Sigmoid colon (tissue), 7 donors: Measurements from ENCODE around the gene CRB2. TPM values are rescaled to one million over a fixed set of nuclear protein-coding genes. Genes with fewer than 3 reads are reported as not detected.

ENCODE experiments used
- DNase-seq: peaks from one replicate; pipeline ENCODE4 v3.0.0-alpha.2; 2019
- H3K27ac ChIP-seq, 4 donors: fragments of 200-600 bp; sonication (generic); one replicate each; pipeline ENCODE4 v1.5.1; 2016 to 2019; ENCODE audit warnings: mild to moderate bottlenecking in 1 of 4
- H3K27me3 ChIP-seq, 3 donors: fragments of 200-600 bp; sonication (generic); one replicate each; pipeline ENCODE4 v1.5.1; 2019; ENCODE audit warnings: mild to moderate bottlenecking in 1 of 3
- H3K36me3 ChIP-seq, 4 donors: fragments of 200-600 bp; sonication (generic); one replicate each; pipeline ENCODE4 v1.5.1; 2016 to 2019
- H3K4me1 ChIP-seq, 4 donors: fragments of 200-600 bp; sonication (generic); one replicate each; pipeline ENCODE4 v1.5.1; 2017 to 2019
- H3K4me3 ChIP-seq, 4 donors: fragments of 200-600 bp; sonication (generic); one replicate each; pipeline ENCODE4 v1.5.1; 2017 to 2019; ENCODE audit warnings: mild to moderate bottlenecking in 2 of 4, moderate library complexity in 1 of 4
- H3K9me3 ChIP-seq, 4 donors: fragments of 200-600 bp in 3 of 4; sonication (generic) in 3 of 4; one replicate each; pipeline versions ENCODE4 v1.5.1 to v1.6.1; 2013 to 2019
- EP300 ChIP-seq, 4 donors: sonication (generic); formaldehyde crosslinking; IDR thresholded peaks; one replicate each; pipeline ENCODE4 v1.6.1; 2017; ENCODE audit warnings: antibody characterized with exemption in 4 of 4
- POLR2A ChIP-seq, 2 donors: fragments of 450-650 bp; IDR thresholded peaks; one replicate each; pipeline ENCODE4 v1.6.1; 2016; ENCODE audit warnings: antibody characterized with exemption in 2 of 2, mild to moderate bottlenecking in 2 of 2, moderate library complexity in 2 of 2
- POLR2AphosphoS5 ChIP-seq, 4 donors: sonication (generic); formaldehyde crosslinking; IDR thresholded peaks; one replicate each; pipeline ENCODE4 v1.6.1; 2017; ENCODE audit warnings: antibody characterized with exemption in 4 of 4
- WGBS, 2 donors: extraction: QIAGEN DNeasy Blood & Tissue Kit; methylation state at CpG; one replicate each; pipeline ENCODE4 v1.1.7; 2013; 5-methylcytosine and 5-hydroxymethylcytosine counted together
- intact Hi-C: fragments of 100-400 bp; cut with DNase I; formaldehyde crosslinking; loops from one replicate; pipeline ENCODE4 v1.15.1; 2023
- polyA plus RNA-seq, 3 donors: library from polyadenylated mRNA; stranded (reverse); fragments of 200-250 nt; gene quantifications; one replicate each; pipeline ENCODE4 v1.2.3, GENCODE V29; 2013
- total RNA-seq, 4 donors: library from RNA; depleted of rRNA; stranded (reverse); fragments of >200 nt; gene quantifications; one replicate each; pipeline ENCODE4 v1.1.0, GENCODE V29; 2016
- TF ChIP-seq, protein P1 (sequence below), 4 experiments: fragments of 450-650 bp in 3 of 4; fragments of 200-600 bp in 1 of 4; IDR thresholded peaks; one replicate each; pipeline ENCODE4 v1.5.1; 2016 to 2019; ENCODE audit warnings: antibody characterized with exemption in 4 of 4, mild to moderate bottlenecking in 3 of 4, moderate library complexity in 2 of 4
- donor health status: healthy with polysubstance abuse.
- donor health status: Bipolar disorder and iron deficiency.
- donor health status: healthy.

The CRB2 gene
- total and polyA plus RNA-seq, 7 donors, result 0.14 to 0.79 (median 0.40) TPM; not detected in 3

- TF ChIP-seq POLR2A (IDR thresholded peaks at IDR 0.05) (no peak), EP300 (IDR thresholded peaks at IDR 0.05) (no peak), POLR2AphosphoS5 (IDR thresholded peaks at IDR 0.05) (no peak)
- TF ChIP-seq, protein P1, sequence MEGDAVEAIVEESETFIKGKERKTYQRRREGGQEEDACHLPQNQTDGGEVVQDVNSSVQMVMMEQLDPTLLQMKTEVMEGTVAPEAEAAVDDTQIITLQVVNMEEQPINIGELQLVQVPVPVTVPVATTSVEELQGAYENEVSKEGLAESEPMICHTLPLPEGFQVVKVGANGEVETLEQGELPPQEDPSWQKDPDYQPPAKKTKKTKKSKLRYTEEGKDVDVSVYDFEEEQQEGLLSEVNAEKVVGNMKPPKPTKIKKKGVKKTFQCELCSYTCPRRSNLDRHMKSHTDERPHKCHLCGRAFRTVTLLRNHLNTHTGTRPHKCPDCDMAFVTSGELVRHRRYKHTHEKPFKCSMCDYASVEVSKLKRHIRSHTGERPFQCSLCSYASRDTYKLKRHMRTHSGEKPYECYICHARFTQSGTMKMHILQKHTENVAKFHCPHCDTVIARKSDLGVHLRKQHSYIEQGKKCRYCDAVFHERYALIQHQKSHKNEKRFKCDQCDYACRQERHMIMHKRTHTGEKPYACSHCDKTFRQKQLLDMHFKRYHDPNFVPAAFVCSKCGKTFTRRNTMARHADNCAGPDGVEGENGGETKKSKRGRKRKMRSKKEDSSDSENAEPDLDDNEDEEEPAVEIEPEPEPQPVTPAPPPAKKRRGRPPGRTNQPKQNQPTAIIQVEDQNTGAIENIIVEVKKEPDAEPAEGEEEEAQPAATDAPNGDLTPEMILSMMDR (IDR thresholded peaks at IDR 0.05), result no peak
- intact Hi-C loops, result no loop called here
- H3K27me3 ChIP-seq, result no peaks in the 10 kb centered on the region
- H3K36me3 ChIP-seq, result peaks cover 0 to 31% (median 0%) of the 10 kb centered on the region in 4 donors
- no peak overlapping the region for H3K27ac ChIP-seq
- 96% methylated on average over 10 of the region's 10 CpGs for WGBS, 2 donors
- peak; percentile 40 for DNase-seq
- no peaks in the 10 kb centered on the region for H3K4me1 ChIP-seq
- no peak overlapping the region for H3K4me3 ChIP-seq
- H3K9me3 ChIP-seq, result no peaks in the 10 kb centered on the region
Observed at GRCh38 chr9:123418506-123418905, 62.5 kb downstream of the CRB2 start.

DNA sequence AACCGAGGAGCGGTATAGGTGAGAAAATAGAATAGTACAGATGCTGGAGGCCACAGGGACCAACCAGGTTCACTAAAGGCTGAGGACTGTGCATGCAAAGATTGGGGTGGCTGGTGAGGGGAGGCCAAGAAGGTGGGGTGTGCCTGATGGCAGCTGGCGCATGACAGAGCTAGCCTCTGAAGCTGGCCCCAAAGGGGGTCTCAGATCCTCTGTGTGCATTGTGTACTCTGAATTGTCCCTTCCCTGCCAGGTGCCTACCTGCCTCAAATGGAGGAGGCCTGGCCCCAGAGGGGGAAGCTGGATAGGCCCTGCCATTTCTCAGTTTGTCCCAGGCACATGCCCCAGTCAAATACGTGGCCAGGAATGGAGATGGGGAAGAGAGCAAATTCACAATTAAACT lies 63.1 kb downstream of the CRB2 start:
- 95 to 96% methylated on average over 4 of the region's 4 CpGs for WGBS, 2 donors
- H3K9me3 ChIP-seq, result no peaks in the 10 kb centered on the region
- H3K27me3 ChIP-seq, result no peaks in the 10 kb centered on the region
- peak; percentile 39 for DNase-seq
- no peaks in the 10 kb centered on the region for H3K4me1 ChIP-seq
- H3K4me3 ChIP-seq, result no peak overlapping the region
- H3K36me3 ChIP-seq, result peaks cover 0 to 36% (median 0%) of the 10 kb centered on the region in 4 donors
- no peak overlapping the region for H3K27ac ChIP-seq
- intact Hi-C loops, result no loop called here
- TF ChIP-seq EP300 (IDR thresholded peaks at IDR 0.05) (no peak), POLR2AphosphoS5 (IDR thresholded peaks at IDR 0.05) (no peak), POLR2A (IDR thresholded peaks at IDR 0.05) (no peak)
- TF ChIP-seq, protein P1 (IDR thresholded peaks at IDR 0.05), result no peak

DNA sequence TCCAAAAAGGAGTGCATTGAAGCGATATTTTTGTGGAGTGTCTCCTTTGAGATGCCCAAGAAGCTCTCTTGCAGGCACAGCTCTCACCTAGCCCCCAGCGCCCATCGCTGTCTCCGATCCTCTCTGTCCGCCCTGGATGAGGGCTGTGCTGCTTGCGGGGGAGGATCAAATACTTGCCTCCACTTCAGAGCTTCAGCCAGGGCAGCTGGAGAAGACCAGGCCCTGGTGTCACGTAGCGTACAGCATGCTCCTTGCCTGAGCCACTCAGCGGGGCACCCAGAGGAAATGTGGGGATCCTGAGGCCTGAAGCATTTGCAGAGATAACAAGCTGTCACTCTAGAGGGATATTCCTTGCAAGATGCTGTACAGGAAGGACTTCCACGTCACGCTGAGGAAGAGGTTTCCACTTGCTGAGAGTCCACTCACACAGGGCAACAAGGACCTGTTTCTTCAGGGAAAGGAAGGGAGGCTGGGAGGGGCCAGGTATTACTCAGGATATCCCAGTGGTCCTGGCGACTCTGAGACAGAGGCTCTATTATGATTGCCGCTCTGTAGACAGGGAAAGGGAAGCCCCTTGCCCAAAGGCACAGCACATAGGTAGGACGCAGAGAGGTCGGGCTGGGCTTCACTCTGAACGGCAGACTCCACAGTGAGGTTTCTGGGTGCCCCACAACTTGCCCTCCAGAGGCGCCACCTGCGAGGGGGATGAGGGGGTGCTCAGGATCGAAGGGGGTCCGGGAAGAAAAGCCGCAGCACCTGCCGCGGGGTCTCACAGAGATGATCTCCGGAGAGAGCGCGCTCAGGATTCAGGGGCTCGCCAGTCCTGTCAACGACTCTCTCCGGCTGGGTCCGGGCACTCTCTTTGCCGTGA lies 64.0 kb downstream of the CRB2 start:
- intact Hi-C loops, result no loop called here
- H3K9me3 ChIP-seq, result no peaks in the 10 kb centered on the region
- WGBS, 2 donors, result 89 to 93% methylated on average over 31 of the region's 31 CpGs

GRCh38 chr9:123420592-123421111 lies 64.7 kb downstream of the CRB2 start:
- no peak overlapping the region for H3K4me3 ChIP-seq
- intact Hi-C loops, result no loop called here
- TF ChIP-seq EP300 (IDR thresholded peaks at IDR 0.05), result no peak
- TF ChIP-seq, protein P1 (IDR thresholded peaks at IDR 0.05), result no peak
- TF ChIP-seq POLR2AphosphoS5 (IDR thresholded peaks at IDR 0.05), result no peak
- no peak for TF ChIP-seq POLR2A (IDR thresholded peaks at IDR 0.05)
- H3K9me3 ChIP-seq, result no peaks in the 10 kb centered on the region
- H3K27me3 ChIP-seq, result no peaks in the 10 kb centered on the region
- 68 to 88% methylated on average over 17 of the region's 17 CpGs for WGBS, 2 donors
- DNase-seq, result peak; percentile 65
- H3K36me3 ChIP-seq, result peaks cover 0 to 44% (median 0%) of the 10 kb centered on the region in 4 donors
- no peak overlapping the region for H3K27ac ChIP-seq
- no peaks in the 10 kb centered on the region for H3K4me1 ChIP-seq

More for the DNA sequence above, 64.0 kb downstream of the CRB2 start:
- H3K4me3 ChIP-seq, result no peak overlapping the region
- TF ChIP-seq POLR2AphosphoS5 (IDR thresholded peaks at IDR 0.05) (no peak), EP300 (IDR thresholded peaks at IDR 0.05) (no peak), POLR2A (IDR thresholded peaks at IDR 0.05) (no peak)
- TF ChIP-seq, protein P1 (IDR thresholded peaks at IDR 0.05), result no peak
- peak; percentile 52 for DNase-seq
- H3K4me1 ChIP-seq, result no peaks in the 10 kb centered on the region
- H3K27ac ChIP-seq, result no peak overlapping the region
- peaks cover 0 to 39% (median 0%) of the 10 kb centered on the region in 4 donors for H3K36me3 ChIP-seq
- H3K27me3 ChIP-seq, result no peaks in the 10 kb centered on the region
